Parathyroid adenoma (tissue), 2 donors: ENCODE data around the gene ABCF3.

Experiments used
- H2AFZ ChIP-seq: fragments of 300-600 bp; sonication (generic); one replicate; pipeline ENCODE4 v1.7.0; 2017; ENCODE audit warnings: antibody characterized with exemption, mild to moderate bottlenecking
- H3K27ac ChIP-seq: fragments of 300-600 bp; sonication (generic); one replicate; pipeline ENCODE4 v1.7.0; 2017
- H3K27me3 ChIP-seq: fragments of 300-600 bp; sonication (generic); one replicate; pipeline ENCODE4 v1.7.0; 2017; ENCODE audit warnings: low read length; ENCODE audit not compliant: control insufficient read depth, insufficient read depth
- H3K36me3 ChIP-seq: fragments of 300-600 bp; sonication (generic); one replicate; pipeline ENCODE4 v1.7.0; 2017; ENCODE audit warnings: low read length; ENCODE audit not compliant: control insufficient read depth, insufficient read depth
- H3K4me1 ChIP-seq: fragments of 300-600 bp; sonication (generic); one replicate; pipeline ENCODE4 v1.7.0; 2017; ENCODE audit warnings: control low read depth
- H3K4me2 ChIP-seq: fragments of 300-600 bp; sonication (generic); one replicate; pipeline ENCODE4 v1.7.0; 2017; ENCODE audit warnings: low read length
- H3K4me3 ChIP-seq: fragments of 300-600 bp; sonication (generic); one replicate; pipeline ENCODE4 v1.7.0; 2017; ENCODE audit warnings: low read depth, low read length
- H3K79me2 ChIP-seq: fragments of 300-600 bp; sonication (generic); one replicate; pipeline ENCODE4 v1.7.0; 2017; ENCODE audit warnings: control low read depth
- H3K9ac ChIP-seq: fragments of 300-600 bp; sonication (generic); one replicate; pipeline ENCODE4 v1.7.0; 2017; ENCODE audit warnings: mild to moderate bottlenecking
- H3K9me3 ChIP-seq: fragments of 300-600 bp; sonication (generic); one replicate; pipeline ENCODE4 v1.7.0; 2017; ENCODE audit warnings: low read length; ENCODE audit not compliant: control insufficient read depth
- CTCF ChIP-seq: fragments of 300-600 bp; sonication (generic); IDR thresholded peaks from one replicate; pipeline ENCODE4 v1.7.0; 2017; ENCODE audit warnings: antibody characterized with exemption, mild to moderate bottlenecking
- donor health status: primary hyperparathyroidism.

The ABCF3 gene

GRCh38 chr3:184171562-184171961 is 14.4 kb upstream of the ABCF3 start:
- H3K27ac ChIP-seq, result no peak overlapping the region

GRCh38 chr3:184172681-184173373 is 13.2 kb upstream of the ABCF3 start:
- Histone ChIP-seq H3K9ac (no peak overlapping the region), H3K9me3 (no peaks in the 10 kb centered on the region), H3K79me2 (peaks cover 14% of the 10 kb centered on the region), H3K4me3 (no peak overlapping the region), H3K4me2 (no peak overlapping the region), H3K27ac (no peak overlapping the region), H3K27me3 (no peaks in the 10 kb centered on the region), H3K4me1 (peaks cover 12% of the 10 kb centered on the region), H3K36me3 (no peaks in the 10 kb centered on the region), H2AFZ (no peak overlapping the region)
- TF ChIP-seq CTCF, result no peak

More at GRCh38 chr3:184171562-184171961, 14.4 kb upstream of the ABCF3 start:
- H3K36me3 ChIP-seq, result no peaks in the 10 kb centered on the region
- peaks cover under 1% of the 10 kb centered on the region for H3K4me1 ChIP-seq
- no peak overlapping the region for H3K4me2 ChIP-seq
- no peak overlapping the region for H2AFZ ChIP-seq
- TF ChIP-seq CTCF, result no peak
- H3K27me3 ChIP-seq, result no peaks in the 10 kb centered on the region
- H3K79me2 ChIP-seq, result peaks cover 8% of the 10 kb centered on the region
- no peak overlapping the region for H3K4me3 ChIP-seq
- H3K9ac ChIP-seq, result no peak overlapping the region
- H3K9me3 ChIP-seq, result no peaks in the 10 kb centered on the region

- H3K9ac ChIP-seq, result no peak overlapping the region
- H3K79me2 ChIP-seq, result peaks cover 19% of the 10 kb centered on the region
- H3K27me3 ChIP-seq, result no peaks in the 10 kb centered on the region
- no peak overlapping the region for H3K27ac ChIP-seq
- H3K4me2 ChIP-seq, result no peak overlapping the region
- TF ChIP-seq CTCF, result no peak
- no peaks in the 10 kb centered on the region for H3K9me3 ChIP-seq
- H3K4me3 ChIP-seq, result no peak overlapping the region
- H3K36me3 ChIP-seq, result no peaks in the 10 kb centered on the region
- peaks cover 12% of the 10 kb centered on the region for H3K4me1 ChIP-seq
- no peak overlapping the region for H2AFZ ChIP-seq
Observed at GRCh38 chr3:184173374-184173722, 12.7 kb upstream of the ABCF3 start.

- H3K9ac ChIP-seq, result no peak overlapping the region
- peak overlapping the region; percentile 3 for H3K27ac ChIP-seq
Observed at GRCh38 chr3:184174284-184174645, 11.7 kb upstream of the ABCF3 start.

More at GRCh38 chr3:184174284-184174645, 11.7 kb upstream of the ABCF3 start:
- Histone ChIP-seq H3K9me3 (no peaks in the 10 kb centered on the region), H3K4me3 (no peak overlapping the region), H3K27me3 (no peaks in the 10 kb centered on the region), H3K79me2 (peaks cover 21% of the 10 kb centered on the region), H3K4me1 (peaks cover 12% of the 10 kb centered on the region), H3K4me2 (no peak overlapping the region), H3K36me3 (no peaks in the 10 kb centered on the region), H2AFZ (no peak overlapping the region)
- TF ChIP-seq CTCF, result no peak
